ENCODE measurements around the gene ADRB2. TPM values are rescaled to one million over a fixed set of nuclear protein-coding genes. Genes with fewer than 3 reads are reported as not detected.

ADRB2 gene
- total RNA-seq, 1 experiment from 2014 or later, result 0.25 TPM

DNA sequence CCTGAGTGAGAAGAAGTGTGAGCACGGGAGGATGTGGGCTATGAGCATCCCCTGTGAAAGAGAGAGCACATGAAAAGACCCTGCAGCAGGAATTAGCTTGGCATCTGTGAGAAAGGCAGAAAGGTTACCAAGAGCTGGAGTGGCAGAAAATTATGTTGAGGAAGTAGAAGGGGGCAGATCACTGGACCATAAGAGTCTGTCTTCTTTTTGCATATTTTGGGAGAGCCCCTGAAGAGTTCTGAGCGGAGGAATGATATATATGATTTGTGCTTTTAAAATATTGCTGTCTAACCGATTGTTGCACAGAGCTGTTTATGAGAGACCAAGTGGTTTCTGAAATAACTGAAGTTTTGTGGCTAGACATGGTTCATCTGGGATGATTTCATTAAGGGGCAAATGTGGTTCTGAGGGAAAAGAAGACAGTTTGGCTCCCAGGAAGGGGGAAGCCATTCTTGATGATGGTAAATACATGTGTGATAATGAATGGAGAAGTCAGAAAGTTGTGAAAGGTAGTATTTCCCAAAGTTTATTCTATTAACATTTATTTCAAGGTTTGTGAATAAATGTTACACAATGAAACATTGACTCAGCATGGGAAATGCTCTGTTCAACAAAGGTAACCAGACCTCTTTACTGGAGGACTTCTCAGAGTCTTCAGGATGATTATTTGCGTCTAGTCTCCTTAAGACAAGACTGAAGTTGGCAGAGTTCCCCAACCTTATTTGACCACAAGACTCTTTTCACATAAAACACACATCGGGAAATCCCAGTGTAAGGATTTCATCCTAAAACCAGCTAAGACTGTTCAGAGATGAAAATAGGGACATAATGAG, 31.5 kb upstream of the ADRB2 start:
- no peak overlapping the region for H3K27ac ChIP-seq (ENCODE audit: low read depth, low read length)
- H4K20me1 ChIP-seq (ENCODE audit: insufficient read depth), result no peaks in the 10 kb centered on the region
- H2AFZ ChIP-seq (ENCODE audit: low read depth, low read length, poor library complexity, severe bottlenecking), result no peak overlapping the region
- no peaks in the 10 kb centered on the region for H3K9me3 ChIP-seq (ENCODE audit: control insufficient read depth in 1 of 2, insufficient read depth in 1 of 2, low read depth in 1 of 2, low read length in 2 of 2)
- no peak overlapping the region for H3K9ac ChIP-seq (ENCODE audit: low read length)
- intact Hi-C loops (cut with micrococcal nuclease), result no loop called here
- TF ChIP-seq, protein P1, sequence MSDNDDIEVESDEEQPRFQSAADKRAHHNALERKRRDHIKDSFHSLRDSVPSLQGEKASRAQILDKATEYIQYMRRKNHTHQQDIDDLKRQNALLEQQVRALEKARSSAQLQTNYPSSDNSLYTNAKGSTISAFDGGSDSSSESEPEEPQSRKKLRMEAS (IDR thresholded peaks at IDR 0.05), result no peak
- TF ChIP-seq TCF7L2 (IDR thresholded peaks at IDR 0.05; ENCODE audit: borderline replicate concordance, extremely low read depth, insufficient read depth, insufficient read length) (no peak), ELF1 (IDR thresholded peaks at IDR 0.05; ENCODE audit: borderline replicate concordance, low read depth) (no peak), FOSL1 (IDR thresholded peaks at IDR 0.05; ENCODE audit: low read depth) (no peak), ZNF274 (IDR thresholded peaks at IDR 0.05; ENCODE audit: low read depth, low read length) (no peak), SIN3A (IDR thresholded peaks at IDR 0.05; ENCODE audit: low read depth) (no peak), EZH2 (IDR thresholded peaks at IDR 0.05) (no peak), POLR2AphosphoS5 (IDR thresholded peaks at IDR 0.05; ENCODE audit: low read depth, low read length) (no peak), EZH2phosphoT487 (IDR thresholded peaks at IDR 0.05; ENCODE audit: borderline replicate concordance) (no peak)
- TF ChIP-seq, protein P2, sequence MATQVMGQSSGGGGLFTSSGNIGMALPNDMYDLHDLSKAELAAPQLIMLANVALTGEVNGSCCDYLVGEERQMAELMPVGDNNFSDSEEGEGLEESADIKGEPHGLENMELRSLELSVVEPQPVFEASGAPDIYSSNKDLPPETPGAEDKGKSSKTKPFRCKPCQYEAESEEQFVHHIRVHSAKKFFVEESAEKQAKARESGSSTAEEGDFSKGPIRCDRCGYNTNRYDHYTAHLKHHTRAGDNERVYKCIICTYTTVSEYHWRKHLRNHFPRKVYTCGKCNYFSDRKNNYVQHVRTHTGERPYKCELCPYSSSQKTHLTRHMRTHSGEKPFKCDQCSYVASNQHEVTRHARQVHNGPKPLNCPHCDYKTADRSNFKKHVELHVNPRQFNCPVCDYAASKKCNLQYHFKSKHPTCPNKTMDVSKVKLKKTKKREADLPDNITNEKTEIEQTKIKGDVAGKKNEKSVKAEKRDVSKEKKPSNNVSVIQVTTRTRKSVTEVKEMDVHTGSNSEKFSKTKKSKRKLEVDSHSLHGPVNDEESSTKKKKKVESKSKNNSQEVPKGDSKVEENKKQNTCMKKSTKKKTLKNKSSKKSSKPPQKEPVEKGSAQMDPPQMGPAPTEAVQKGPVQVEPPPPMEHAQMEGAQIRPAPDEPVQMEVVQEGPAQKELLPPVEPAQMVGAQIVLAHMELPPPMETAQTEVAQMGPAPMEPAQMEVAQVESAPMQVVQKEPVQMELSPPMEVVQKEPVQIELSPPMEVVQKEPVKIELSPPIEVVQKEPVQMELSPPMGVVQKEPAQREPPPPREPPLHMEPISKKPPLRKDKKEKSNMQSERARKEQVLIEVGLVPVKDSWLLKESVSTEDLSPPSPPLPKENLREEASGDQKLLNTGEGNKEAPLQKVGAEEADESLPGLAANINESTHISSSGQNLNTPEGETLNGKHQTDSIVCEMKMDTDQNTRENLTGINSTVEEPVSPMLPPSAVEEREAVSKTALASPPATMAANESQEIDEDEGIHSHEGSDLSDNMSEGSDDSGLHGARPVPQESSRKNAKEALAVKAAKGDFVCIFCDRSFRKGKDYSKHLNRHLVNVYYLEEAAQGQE (IDR thresholded peaks at IDR 0.05; ENCODE audit: low read depth), result no peak
- no peak overlapping the region for H3K4me2 ChIP-seq (ENCODE audit: low read length)
- no peaks in the 10 kb centered on the region for H3K36me3 ChIP-seq (ENCODE audit: control insufficient read depth in 1 of 2, insufficient read depth in 2 of 2, low read length in 2 of 2)
- no peak for DNase-seq (ENCODE audit: low read depth, low spot score)
- ChIA-PET CTCF (interaction anchor here (1.7 kb wide), 1 partner anchor 26 kb away, joined by 5 read pairs; no protein-coding TSS in a partner anchor), RAD21 (ENCODE audit: low non-redundant PET in 1 of 2, low total read pairs in 2 of 2, uncharacterized antibody in 2 of 2, unreplicated experiment in 2 of 2) (no interaction called here), POLR2A (no interaction called here)
- no peak overlapping the region for H3K4me3 ChIP-seq (replicated peaks in 1 of 2; ENCODE audit: low read depth in 1 of 2, low read length in 2 of 2)
- no peaks in the 10 kb centered on the region for H3K9me2 ChIP-seq (ENCODE audit: insufficient read depth)
- peaks cover 0 to 14% of the 10 kb centered on the region in 2 experiments; a peak in 1 of 4 replicates for H3K4me1 ChIP-seq (ENCODE audit: control insufficient read depth in 1 of 2, insufficient read depth in 2 of 2, low read length in 2 of 2)
- ATAC-seq, result no peak
- no peaks in the 10 kb centered on the region for H3K27me3 ChIP-seq (ENCODE audit: insufficient read depth, low read length)
- no peaks in the 10 kb centered on the region for H3K79me2 ChIP-seq (ENCODE audit: insufficient read depth, low read length)
- BruUV-seq (replicated peaks), result no TSS peak

Data from HCT116 (cell line).